Measurements from ENCODE around the gene ACTR3C.

ACTR3C gene

GRCh38 chr7:150336746-150337145, 13.4 kb upstream of the ACTR3C start:
- no peak overlapping the region for H3K27ac ChIP-seq (ENCODE audit: low read depth, low read length)
- H3F3A ChIP-seq (ENCODE audit: control insufficient read depth, insufficient read depth): no peaks in the 10 kb centered on the region
- no peaks in the 10 kb centered on the region; the same call in 1 of the 2 replicates for H3K9me3 ChIP-seq (ENCODE audit: control insufficient read depth, insufficient read depth, low read length)
- no peaks in the 10 kb centered on the region for H3K79me2 ChIP-seq (ENCODE audit: control insufficient read depth, low read length)
- TF ChIP-seq, protein P1, sequence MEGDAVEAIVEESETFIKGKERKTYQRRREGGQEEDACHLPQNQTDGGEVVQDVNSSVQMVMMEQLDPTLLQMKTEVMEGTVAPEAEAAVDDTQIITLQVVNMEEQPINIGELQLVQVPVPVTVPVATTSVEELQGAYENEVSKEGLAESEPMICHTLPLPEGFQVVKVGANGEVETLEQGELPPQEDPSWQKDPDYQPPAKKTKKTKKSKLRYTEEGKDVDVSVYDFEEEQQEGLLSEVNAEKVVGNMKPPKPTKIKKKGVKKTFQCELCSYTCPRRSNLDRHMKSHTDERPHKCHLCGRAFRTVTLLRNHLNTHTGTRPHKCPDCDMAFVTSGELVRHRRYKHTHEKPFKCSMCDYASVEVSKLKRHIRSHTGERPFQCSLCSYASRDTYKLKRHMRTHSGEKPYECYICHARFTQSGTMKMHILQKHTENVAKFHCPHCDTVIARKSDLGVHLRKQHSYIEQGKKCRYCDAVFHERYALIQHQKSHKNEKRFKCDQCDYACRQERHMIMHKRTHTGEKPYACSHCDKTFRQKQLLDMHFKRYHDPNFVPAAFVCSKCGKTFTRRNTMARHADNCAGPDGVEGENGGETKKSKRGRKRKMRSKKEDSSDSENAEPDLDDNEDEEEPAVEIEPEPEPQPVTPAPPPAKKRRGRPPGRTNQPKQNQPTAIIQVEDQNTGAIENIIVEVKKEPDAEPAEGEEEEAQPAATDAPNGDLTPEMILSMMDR (IDR thresholded peaks at IDR 0.05; ENCODE audit: low read depth, low read length, poor library complexity, severe bottlenecking): no peak
- TF ChIP-seq EZH2phosphoT487 (IDR thresholded peaks at IDR 0.05; ENCODE audit: borderline replicate concordance, low read length): no peak
- 0 out of 2 replicates have a peak, but pooled peaks cover 3% of the 10 kb centered on the region for H4K20me1 ChIP-seq (ENCODE audit: control insufficient read depth, insufficient read depth, low read depth, low read length)
- H3K4me2 ChIP-seq (ENCODE audit: low read length): no peak overlapping the region
- no peaks in the 10 kb centered on the region for H3K4me1 ChIP-seq (ENCODE audit: control insufficient read depth, low read length)
- no peaks in the 10 kb centered on the region for H3K9me2 ChIP-seq (replicated peaks; ENCODE audit: control insufficient read depth, low read length)
- H3K27me3 ChIP-seq (ENCODE audit: control insufficient read depth, low read length): no peaks in the 10 kb centered on the region
- H3K4me3 ChIP-seq (ENCODE audit: low read length): no peak overlapping the region
- H3K36me3 ChIP-seq (ENCODE audit: control insufficient read depth, low read length): peaks cover 15% of the 10 kb centered on the region

DNA sequence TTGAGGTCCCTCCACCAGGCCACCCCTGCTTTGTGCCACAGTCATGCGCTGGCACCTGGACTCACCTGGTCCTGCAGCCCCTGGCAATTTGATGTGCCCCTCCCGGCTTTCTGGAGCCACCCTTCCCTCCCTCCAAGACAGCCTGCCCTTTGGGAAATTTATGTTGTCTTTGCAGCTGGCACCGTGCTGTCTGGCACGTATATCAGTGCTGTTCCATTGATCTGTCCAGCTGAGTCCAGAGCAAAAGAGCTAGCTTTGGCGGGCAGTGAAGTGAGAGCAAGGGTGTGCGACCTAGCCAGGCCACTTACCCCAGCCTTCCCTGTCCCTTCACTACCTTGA, 12.4 kb upstream of the ACTR3C start:
- Histone ChIP-seq H3K9me3 (ENCODE audit: control insufficient read depth, insufficient read depth, low read length) (no peaks in the 10 kb centered on the region), H3K4me2 (ENCODE audit: low read length) (no peak overlapping the region), H4K20me1 (ENCODE audit: control insufficient read depth, insufficient read depth, low read depth, low read length) (0 out of 2 replicates have a peak, but pooled peaks cover 3% of the 10 kb centered on the region), H3K36me3 (ENCODE audit: control insufficient read depth, low read length) (peaks cover 23% of the 10 kb centered on the region), H3F3A (ENCODE audit: control insufficient read depth, insufficient read depth) (no peaks in the 10 kb centered on the region), H3K27me3 (ENCODE audit: control insufficient read depth, low read length) (no peaks in the 10 kb centered on the region), H3K4me1 (ENCODE audit: control insufficient read depth, low read length) (no peaks in the 10 kb centered on the region), H3K9me2 (replicated peaks; ENCODE audit: control insufficient read depth, low read length) (no peaks in the 10 kb centered on the region), H3K79me2 (ENCODE audit: control insufficient read depth, low read length) (no peaks in the 10 kb centered on the region), H3K27ac (ENCODE audit: low read depth, low read length) (no peak overlapping the region), H3K4me3 (ENCODE audit: low read length) (no peak overlapping the region)
- no peak for TF ChIP-seq EZH2phosphoT487 (IDR thresholded peaks at IDR 0.05; ENCODE audit: borderline replicate concordance, low read length)
- TF ChIP-seq, protein P1 (IDR thresholded peaks at IDR 0.05; ENCODE audit: low read depth, low read length, poor library complexity, severe bottlenecking): no peak

DNA sequence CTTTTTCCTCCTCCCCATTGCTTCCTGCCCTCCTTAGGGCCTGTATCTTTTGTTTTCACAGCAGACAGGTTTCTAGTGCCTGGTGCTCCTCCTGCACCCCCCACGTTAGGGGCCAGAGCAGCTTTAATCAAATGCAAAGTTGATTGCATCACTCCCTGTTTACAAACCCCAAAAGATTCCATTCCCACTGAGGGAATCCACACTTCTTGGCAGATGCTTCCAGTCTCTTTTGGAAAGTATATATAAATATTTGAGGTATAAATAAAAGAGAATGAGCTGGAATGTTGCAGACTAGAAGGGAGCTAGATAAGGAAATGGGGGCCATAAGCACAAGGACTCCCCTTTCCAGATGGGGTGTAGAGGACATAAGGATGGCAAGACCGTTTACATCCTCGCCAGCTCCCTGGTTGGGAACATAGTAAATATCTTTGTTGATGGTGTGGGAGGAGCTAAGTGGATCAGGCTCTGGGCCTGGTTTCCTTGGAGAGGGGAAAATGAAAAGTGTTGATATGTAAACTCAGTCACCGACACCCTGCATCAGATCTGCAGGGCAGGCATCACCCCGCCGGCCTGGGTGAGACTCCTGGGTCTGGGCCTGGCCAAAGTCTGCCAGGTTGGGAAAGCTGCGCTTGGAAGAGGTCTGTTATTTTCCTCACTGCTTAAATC, 11.9 kb upstream of the ACTR3C start:
- no peak overlapping the region for H3K4me3 ChIP-seq (ENCODE audit: low read length)
- H4K20me1 ChIP-seq (ENCODE audit: control insufficient read depth, insufficient read depth, low read depth, low read length): 0 out of 2 replicates have a peak, but pooled peaks cover 3% of the 10 kb centered on the region
- no peaks in the 10 kb centered on the region for H3K79me2 ChIP-seq (ENCODE audit: control insufficient read depth, low read length)
- TF ChIP-seq, protein P1 (IDR thresholded peaks at IDR 0.05; ENCODE audit: low read depth, low read length, poor library complexity, severe bottlenecking): no peak
- no peak for TF ChIP-seq EZH2phosphoT487 (IDR thresholded peaks at IDR 0.05; ENCODE audit: borderline replicate concordance, low read length)
- H3K4me2 ChIP-seq (ENCODE audit: low read length): no peak overlapping the region
- H3K9me2 ChIP-seq (replicated peaks; ENCODE audit: control insufficient read depth, low read length): no peaks in the 10 kb centered on the region
- no peaks in the 10 kb centered on the region for H3K27me3 ChIP-seq (ENCODE audit: control insufficient read depth, low read length)
- H3K27ac ChIP-seq (ENCODE audit: low read depth, low read length): no peak overlapping the region
- no peaks in the 10 kb centered on the region for H3K4me1 ChIP-seq (ENCODE audit: control insufficient read depth, low read length)
- no peaks in the 10 kb centered on the region for H3F3A ChIP-seq (ENCODE audit: control insufficient read depth, insufficient read depth)
- H3K9me3 ChIP-seq (ENCODE audit: control insufficient read depth, insufficient read depth, low read length): no peaks in the 10 kb centered on the region
- H3K36me3 ChIP-seq (ENCODE audit: control insufficient read depth, low read length): peaks cover 26% of the 10 kb centered on the region

Measured in DOHH2 (cell line).